ENCODE measurements around the gene CEP250.

Gene CEP250

GRCh38 chr20:35467339-35468224 lies 12.2 kb downstream of the CEP250 start:
- TF ChIP-seq CTCF (IDR thresholded peaks at IDR 0.05; ENCODE audit: insufficient read depth, low read length, missing control alignments) = no peak
- no peak for DNase-seq (ENCODE audit: low read depth, low spot score)
- ChIA-PET POLR2A (interaction anchor here (1.2 kb wide), 1 partner anchor 13 kb away, joined by 5 read pairs; the partner anchor contains the start of gene CEP250), CTCF (interaction anchor here (0.8 to 6.4 kb wide), 5 partner anchors 12 to 191 kb away, joined by 3 to 63 read pairs (median 3); partner anchors contain the start of gene CEP250)
- H3K4me3 ChIP-seq (ENCODE audit: low read depth, low read length) = no peak overlapping the region

GRCh38 chr20:35468671-35469334 lies 13.4 kb downstream of the CEP250 start:
- CTCF ChIA-PET = interaction anchor here (0.8 to 3.4 kb wide), 4 partner anchors 9 to 165 kb away, joined by 3 to 15 read pairs (median 4); no protein-coding TSS in a partner anchor
- POLR2A ChIA-PET = no interaction called here
- no peak overlapping the region for H3K4me3 ChIP-seq (ENCODE audit: low read depth, low read length)
- no peak for DNase-seq (ENCODE audit: low read depth, low spot score)
- no peak for TF ChIP-seq CTCF (IDR thresholded peaks at IDR 0.05; ENCODE audit: insufficient read depth, low read length, missing control alignments)

GRCh38 chr20:35472209-35472608 lies 16.8 kb downstream of the CEP250 start:
- POLR2A ChIA-PET = no interaction called here
- no peak for TF ChIP-seq CTCF (IDR thresholded peaks at IDR 0.05; ENCODE audit: insufficient read depth, low read length, missing control alignments)
- no peak for DNase-seq (ENCODE audit: low read depth, low spot score)
- CTCF ChIA-PET = interaction anchor here (3.4 to 5.4 kb wide), 2 partner anchors 9 to 15 kb away, joined by 15 to 32 read pairs; no protein-coding TSS in a partner anchor
- no peak overlapping the region for H3K4me3 ChIP-seq (ENCODE audit: low read depth, low read length)

GRCh38 chr20:35473684-35474083 lies 18.3 kb downstream of the CEP250 start:
- no peak for DNase-seq (ENCODE audit: low read depth, low spot score)
- CTCF ChIA-PET = interaction anchor here (0.7 to 5.4 kb wide), 3 partner anchors 10 to 24 kb away, joined by 3 to 32 read pairs (median 11); no protein-coding TSS in a partner anchor
- POLR2A ChIA-PET = no interaction called here
- no peak for TF ChIP-seq CTCF (IDR thresholded peaks at IDR 0.05; ENCODE audit: insufficient read depth, low read length, missing control alignments)
- no peak overlapping the region for H3K4me3 ChIP-seq (ENCODE audit: low read depth, low read length)

- DNase-seq (ENCODE audit: low read depth, low spot score) = no peak
- ChIA-PET CTCF (interaction anchor here (0.8 to 5.4 kb wide), 6 partner anchors 8 to 329 kb away, joined by 3 to 32 read pairs (median 4); no protein-coding TSS in a partner anchor), POLR2A (no interaction called here)
- no peak overlapping the region for H3K4me3 ChIP-seq (ENCODE audit: low read depth, low read length)
- TF ChIP-seq CTCF (IDR thresholded peaks at IDR 0.05; ENCODE audit: insufficient read depth, low read length, missing control alignments) = no peak
Measured at GRCh38 chr20:35474303-35474871, 19.0 kb downstream of the CEP250 start.

All from AG04449 (cell line).